Activated T-cell treated with anti-CD3 and anti-CD28 coated beads, Interleukin-2, amount 50 U/mL, for 48 hours (primary cell): ENCODE data around the gene INO80.

Experiments
- DNase-seq, 2 experiments: peaks; one replicate each; pipeline ENCODE4 v3.0.0-alpha.2; 2020

Gene INO80

DNA sequence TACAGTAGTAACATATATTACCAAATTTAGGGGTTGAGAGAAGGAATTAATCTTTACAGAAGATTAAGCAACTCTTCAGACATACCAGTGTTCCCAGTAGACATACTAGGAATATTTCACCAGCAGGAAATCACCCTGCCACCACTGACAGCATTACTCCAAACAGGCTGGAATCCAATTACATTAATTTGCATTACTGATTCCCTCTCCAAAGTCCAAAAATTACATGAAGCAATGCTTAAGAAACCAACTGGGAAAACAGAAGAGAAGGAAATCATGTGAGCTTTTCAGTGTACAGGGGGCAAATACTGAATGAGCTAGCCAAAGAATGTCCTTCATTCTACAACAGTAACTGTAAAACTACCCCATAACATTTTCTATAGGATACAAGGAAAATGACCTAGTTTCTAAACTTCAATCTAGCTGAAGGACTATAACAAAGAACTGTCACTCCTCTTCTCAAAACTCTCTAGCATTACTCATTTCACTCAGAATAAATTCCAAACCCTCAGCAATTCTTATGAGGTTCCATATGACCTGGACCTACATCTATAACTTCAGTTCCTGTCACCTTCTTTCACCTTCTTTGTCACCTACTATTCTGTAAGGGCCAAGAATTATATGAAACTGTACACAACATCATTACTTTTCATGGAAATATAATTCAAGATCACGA is 72.7 kb downstream of the INO80 start:
- DNase-seq = no peak

GRCh38 chr15:41042851-41043250 is 73.2 kb downstream of the INO80 start:
- no peak for DNase-seq

- DNase-seq = no peak
These were observed 77.0 kb downstream of the INO80 start for GRCh38 chr15:41039121-41039520.

- DNase-seq = no peak
These were observed 84.1 kb downstream of the INO80 start for GRCh38 chr15:41032079-41032328.

GRCh38 chr15:41031232-41032078 is 84.6 kb downstream of the INO80 start:
- no peak for DNase-seq

DNA sequence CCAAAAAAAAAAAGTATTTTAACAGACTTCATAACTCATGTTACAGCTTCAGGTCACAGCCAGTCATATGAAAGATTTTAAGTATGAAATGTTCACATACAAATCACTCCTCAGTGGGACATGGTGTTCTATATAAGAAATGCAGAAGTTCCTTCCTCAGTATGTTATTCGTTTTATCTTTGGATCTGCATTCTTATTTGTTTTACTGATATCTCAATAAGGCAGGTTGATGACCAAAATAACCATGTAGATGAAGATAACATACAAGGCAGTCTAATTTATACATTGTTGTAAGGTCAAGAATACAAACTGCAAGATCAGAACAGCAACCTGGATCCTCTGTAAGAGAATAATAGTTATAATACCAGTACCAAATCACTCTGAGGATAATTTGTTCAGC is 87.2 kb downstream of the INO80 start:
- DNase-seq = no peak

DNA sequence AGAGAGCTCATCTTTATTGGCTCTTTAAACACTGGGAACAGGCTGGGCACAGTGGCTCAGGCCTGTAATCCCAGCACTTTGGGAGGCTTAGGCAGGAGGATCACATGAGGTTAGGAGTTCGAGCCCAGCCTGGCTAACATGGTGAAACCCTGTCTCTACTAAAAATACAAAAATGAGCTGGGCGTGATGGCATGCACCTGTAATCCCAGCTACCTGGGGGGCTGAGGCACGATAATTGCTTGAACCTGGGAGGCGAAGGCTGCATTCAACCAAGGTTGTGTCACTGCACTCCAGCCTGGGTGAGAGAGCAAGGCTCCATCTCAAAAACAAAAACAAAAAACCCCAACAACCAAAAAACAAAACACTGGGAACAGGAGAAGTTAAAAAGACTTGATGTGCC is 90.7 kb downstream of the INO80 start:
- DNase-seq = no peak

GRCh38 chr15:41024885-41025284 is 91.2 kb downstream of the INO80 start:
- DNase-seq = no peak

GRCh38 chr15:41024131-41024530 is 91.9 kb downstream of the INO80 start:
- DNase-seq = no peak

DNA sequence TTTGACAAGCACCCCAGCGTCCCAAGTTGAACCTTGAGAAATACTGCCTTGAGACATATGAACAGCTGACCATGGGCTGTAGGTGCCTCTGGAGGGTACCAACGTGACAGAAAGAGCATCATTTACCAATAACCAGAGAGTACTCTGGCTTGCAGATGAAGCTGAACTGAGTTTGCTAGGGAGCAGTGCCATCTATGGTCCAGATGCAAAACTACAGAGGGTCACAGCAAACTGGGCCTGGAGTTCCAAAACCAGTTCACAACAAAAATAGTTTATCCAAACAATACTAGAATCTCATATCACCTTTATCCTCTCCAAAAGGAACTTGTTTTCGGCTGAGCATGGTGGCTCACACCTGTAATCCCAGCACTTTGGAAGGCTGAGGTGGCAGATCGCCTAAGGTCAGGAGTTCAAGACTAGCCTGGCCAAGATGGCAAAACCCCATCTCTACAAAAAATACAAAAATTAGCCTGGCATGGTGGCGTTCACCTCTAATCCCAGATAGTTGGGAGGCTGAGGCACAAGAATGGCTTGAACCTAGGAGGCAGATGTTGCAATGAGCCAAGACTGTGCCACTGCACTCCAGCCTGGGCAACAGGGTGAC is 93.5 kb downstream of the INO80 start:
- DNase-seq = peak; percentile 34 to 42

DNA sequence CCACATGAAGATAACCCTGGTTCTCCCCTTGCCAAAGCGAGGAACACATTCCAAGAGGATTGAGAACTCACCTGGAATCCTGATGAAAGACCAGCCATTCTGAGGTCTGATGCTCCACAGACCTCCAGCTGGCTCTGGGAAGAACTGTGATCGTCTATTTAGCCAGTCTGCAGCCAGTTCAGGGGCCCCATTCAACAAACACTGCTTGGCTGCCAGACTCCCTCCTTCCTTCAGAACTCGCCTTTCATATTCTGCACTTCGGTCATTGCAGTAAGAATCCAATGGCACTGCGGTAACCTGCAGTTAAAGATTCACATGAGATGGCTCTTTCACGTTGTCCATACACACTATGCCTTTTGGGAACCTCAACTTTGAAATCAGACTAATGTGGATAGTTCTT is 95.3 kb downstream of the INO80 start:
- DNase-seq = no peak

GRCh38 chr15:41020311-41020710 is 95.8 kb downstream of the INO80 start:
- DNase-seq = no peak

GRCh38 chr15:41019174-41019573 is 96.9 kb downstream of the INO80 start:
- DNase-seq = no peak

DNA sequence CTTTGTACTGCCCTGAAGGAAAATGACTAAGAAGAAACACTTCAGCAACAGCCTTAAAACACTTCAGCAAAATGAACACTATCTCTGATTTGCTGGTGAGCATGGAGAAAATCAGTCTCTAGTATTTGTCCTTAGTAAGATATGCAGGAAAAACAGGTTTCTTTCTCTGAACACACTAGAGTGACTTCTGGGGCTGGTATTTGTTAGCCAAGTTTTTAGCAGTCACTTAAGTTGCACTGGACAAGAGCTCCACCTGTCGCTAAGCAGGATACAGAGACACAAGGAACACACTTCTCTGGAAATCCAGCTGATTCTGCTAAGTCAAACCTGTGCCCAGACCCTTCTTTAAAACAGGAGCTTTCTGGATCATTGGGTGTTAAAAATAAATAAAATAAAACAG is 97.5 kb downstream of the INO80 start:
- no peak for DNase-seq

GRCh38 chr15:41017066-41017735 is 98.9 kb downstream of the INO80 start:
- no peak for DNase-seq

- no peak for DNase-seq
These were observed 102.2 kb downstream of the INO80 start for GRCh38 chr15:41013691-41014414.

DNA sequence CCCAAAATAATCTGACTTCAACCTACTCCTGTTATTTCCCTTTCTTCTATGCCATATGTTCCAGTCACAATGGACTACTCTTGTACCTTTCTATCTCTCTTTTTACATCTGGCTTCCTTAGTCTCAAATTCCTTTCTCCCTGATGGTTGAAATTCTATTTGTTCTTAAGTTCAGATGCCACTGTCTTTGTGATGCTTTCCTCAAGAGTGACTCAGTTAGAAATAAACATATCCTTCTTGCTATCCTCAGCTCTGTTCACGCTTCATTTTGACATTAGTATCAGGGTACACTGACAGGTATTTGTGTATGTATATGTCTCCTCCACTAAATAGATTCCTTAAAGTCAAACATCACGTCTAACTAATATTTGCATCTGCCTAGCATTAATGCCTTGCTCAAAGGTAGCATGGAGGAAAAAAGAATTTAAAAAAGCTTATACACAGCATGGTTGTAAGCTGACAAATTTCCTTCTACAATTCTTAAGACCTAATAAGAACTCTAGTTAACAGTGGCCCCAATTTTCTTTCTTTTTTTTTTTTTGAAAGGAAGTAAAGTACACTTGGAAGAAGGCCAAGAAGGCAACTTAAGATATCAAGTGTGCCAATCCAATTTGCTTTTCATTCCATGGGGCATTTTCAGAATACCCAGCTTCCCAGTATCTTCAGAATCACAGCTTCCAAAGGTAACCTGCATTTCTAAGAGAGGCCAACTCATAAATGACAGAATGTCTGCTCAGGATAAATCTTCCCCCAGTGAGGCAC is 104.8 kb downstream of the INO80 start:
- no peak for DNase-seq

GRCh38 chr15:41010345-41010744 is 105.7 kb downstream of the INO80 start:
- no peak for DNase-seq

DNA sequence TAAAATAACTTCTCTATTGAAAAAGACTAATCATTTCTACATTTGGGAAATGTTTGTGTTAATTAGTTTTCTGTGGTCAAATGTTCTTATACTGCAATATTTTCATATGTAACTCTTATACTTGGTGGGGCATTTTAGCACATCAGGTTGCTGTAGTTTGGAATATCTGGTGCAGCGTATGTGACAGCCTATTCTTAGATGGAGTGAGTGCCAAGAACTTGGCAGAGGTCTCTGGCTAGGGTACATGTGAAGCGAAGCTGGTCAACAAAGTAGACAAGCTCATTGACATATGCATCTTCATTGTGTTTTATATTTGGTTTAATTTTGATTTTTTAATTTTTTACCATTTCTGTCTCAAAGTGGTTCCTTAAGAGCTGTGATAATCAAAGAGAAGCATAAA is 109.6 kb downstream of the INO80 start:
- DNase-seq = no peak

DNA sequence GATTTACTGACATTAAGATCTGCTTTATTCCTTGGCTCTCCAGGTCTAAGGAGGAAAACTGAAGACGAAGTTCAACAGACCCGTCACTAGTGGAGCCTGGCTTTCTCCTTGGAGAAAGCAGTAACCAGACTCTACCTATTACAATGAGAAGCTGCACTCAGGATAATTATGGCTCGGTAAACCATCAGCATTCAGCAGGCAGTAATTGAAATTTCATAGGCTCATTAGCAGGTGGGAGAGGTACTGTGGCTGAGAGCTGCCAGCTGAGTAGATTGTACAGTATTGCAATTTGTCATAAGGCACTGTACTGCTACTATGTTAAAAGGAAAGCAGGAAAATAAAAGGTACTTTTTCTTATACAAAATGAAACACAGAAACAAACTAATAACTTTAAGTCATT is 111.6 kb downstream of the INO80 start:
- no peak for DNase-seq

GRCh38 chr15:41001524-41002214 is 114.4 kb downstream of the INO80 start:
- DNase-seq = no peak

GRCh38 chr15:40999190-40999589 is 116.9 kb downstream of the INO80 start:
- no peak for DNase-seq
